Fibroblast of gingiva (primary cell): Measurements from ENCODE around the gene GOLGA6L22.
"Not testable (repeated sequence)": the region's sequence is repeated elsewhere in the genome, so short reads cannot be mapped to it uniquely, and the experiment has no call there.

ENCODE experiments used
- DNase-seq: peaks from one replicate; pipeline ENCODE4 v3.0.0-alpha.2; 2011; ENCODE audit warnings: low read depth

GOLGA6L22 gene, protein sequence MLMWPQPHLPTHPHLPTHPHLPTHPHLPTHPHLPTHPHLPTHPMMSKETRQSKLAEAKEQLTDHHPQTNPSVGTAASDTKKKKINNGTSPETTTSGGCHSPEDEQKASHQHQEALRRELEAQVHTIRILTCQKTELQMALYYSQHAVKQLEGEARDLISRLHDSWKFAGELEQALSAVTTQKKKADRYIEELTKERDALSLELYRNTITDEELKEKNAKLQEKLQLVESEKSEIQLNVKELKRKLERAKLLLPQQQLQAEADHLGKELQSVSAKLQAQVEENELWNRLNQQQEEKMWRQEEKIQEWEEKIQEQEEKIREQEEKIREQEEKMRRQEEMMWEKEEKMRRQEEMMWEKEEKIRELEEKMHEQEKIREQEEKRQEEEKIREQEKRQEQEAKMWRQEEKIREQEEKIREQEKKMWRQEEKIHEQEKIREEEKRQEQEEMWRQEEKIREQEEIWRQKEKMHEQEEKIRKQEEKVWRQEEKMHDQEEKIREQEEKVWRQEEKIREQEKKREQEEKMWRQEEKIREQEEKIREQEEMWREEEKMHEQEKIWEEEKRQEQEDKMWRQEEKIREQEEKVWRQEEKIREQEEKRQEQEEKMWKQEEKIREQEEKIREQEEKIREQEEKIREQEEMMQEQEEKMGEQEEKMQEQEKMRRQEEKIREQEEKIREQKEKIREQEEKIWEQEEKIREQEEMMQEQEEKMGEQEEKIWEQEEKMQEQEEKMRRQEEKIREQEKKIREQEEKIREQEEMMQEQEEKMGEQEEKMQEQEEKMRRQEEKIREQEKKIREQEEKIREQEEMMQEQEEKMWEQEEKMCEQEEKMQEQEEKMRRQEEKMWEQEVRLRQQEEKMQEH

GRCh38 chr15:22458603-22459002, at the start of gene GOLGA6L22:
GOLGA6L22 (plus strand) TSS chr15:22458903; CDS start chr15:22458994, 91 bp downstream.
- DNase-seq: not testable (repeated sequence)

DNA sequence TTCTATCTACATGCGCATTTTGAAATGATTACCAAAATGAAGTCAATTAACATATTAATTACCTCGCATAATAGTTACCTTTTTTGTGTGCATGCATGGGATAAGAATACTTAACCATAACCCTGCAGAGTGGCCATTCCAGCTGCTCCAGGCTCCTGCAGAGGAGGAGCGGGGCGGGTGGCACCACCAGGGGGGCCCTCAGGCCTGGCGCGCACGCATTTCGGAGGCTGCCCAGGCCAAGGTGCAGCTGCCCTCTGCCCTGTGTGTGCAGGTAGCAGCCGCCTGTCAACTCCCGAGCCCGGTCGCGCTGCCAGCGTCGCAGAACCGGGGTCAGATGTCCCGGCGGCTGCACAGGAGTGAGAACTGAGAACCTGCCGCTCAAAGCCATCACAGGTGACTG, 41.4 kb upstream of the GOLGA6L22 start:
- not testable (repeated sequence) for DNase-seq

DNA sequence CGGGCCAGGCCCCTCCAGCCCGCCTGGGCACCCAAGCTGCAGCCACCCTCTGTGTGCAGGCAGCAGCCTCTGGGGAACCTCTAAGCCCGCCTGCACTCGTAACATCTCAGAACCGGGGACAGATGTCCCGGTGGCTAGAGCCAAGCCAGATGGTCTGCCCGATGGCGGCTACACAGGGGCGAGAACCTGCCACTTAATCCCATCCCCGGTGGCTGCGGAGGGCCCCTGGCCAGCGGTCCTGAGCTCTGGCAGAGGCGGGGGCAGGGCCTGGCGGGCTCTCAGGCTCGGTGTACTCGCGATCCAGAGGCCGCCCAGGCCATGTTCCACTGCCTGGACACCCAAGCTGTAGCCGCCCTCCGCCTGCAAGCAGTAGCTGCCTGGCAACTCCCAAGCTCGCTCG, 40.9 kb upstream of the GOLGA6L22 start:
- not testable (repeated sequence) for DNase-seq

GRCh38 chr15:22418212-22418611, 40.5 kb upstream of the GOLGA6L22 start:
- DNase-seq: not testable (repeated sequence)

DNA sequence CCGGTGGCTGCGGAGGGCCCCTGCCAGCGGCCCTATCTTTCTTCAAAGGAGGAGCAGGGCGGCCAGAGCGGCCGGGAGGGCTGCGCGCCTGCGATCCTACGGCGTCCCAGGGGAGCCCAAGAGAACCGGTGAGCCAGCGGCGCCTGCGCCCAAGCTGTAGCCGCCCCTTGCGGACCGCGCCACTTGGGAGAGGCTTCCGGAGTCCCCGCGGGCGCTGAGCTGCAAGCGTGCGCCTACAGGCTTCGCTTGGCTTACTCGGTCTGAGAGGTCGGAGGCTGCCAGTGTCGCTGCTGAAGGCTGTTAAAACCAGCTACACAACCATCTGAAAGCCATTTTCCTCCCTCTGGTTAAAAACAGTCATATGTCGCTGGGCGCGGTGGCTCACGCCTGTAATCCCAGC, 40.0 kb upstream of the GOLGA6L22 start:
- not testable (repeated sequence) for DNase-seq

DNA sequence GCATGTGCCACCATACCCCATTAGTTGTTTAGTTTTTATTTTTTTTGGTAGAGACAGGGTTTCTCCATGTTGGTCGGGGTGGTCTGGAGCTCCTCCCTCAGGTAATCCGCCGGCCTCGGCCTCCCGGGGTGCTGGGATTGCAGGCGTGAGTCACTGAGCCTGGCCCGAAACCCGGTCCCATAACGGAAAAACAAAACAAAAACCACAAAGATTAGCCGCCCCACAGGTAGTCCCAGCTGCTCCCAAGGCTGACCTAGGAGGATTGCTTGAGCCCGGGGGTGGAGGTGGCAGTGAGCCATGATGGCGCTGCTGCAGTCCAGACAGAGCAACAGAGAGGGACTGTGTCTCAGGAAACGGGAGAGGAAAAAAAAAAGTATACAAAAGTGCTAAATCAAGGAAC, 38.4 kb upstream of the GOLGA6L22 start:
- DNase-seq: not testable (repeated sequence)

DNA sequence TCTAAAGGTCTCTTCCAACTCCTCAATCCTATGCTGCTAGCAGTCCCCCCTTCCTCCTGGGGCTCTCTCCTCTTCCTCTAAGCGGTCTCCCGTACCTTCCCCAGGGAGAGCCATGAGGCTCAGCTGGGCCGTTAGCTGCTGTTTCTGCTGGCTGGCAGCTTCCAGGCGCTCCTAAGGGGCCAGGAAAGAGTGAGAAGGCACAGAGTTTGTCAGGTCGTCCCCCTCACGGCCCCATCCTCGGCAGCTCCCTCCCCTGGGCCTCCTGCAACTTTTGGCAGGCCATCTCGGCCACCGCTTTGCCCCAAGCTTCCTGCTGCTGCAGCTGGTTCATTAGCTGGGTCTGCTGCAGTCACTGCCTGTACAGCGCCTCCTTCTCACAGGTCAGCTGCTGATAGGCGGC, 29.3 kb upstream of the GOLGA6L22 start:
- DNase-seq: not testable (repeated sequence)

- DNase-seq: not testable (repeated sequence)
Observed at GRCh38 chr15:22431687-22432086, 27.0 kb upstream of the GOLGA6L22 start.

- peak; percentile 52 for DNase-seq
Observed at GRCh38 chr15:22494490-22495113, 35.9 kb downstream of the GOLGA6L22 start.

DNA sequence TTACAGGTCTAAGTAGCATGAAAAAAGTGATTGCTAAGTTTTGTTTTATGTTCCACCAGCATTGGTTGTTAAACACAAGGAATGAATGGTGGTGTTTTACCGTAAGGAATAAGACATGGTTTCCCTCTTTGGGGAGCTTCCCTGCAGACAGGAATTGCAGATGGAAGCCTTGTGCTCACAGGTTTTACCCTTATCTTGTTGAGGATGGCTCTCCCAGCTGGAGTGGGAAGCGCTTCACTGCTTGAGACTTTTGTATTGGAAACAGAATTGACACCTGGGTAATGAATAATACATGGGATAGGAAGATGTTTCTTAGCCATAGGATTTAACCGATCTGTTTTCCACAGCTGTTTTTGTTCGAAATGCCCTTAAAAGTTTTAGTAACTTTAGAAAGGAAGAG, 38.5 kb downstream of the GOLGA6L22 start:
- DNase-seq: not testable (repeated sequence)

GRCh38 chr15:22498220-22498925, 39.7 kb downstream of the GOLGA6L22 start:
- DNase-seq: not testable (repeated sequence)

GRCh38 chr15:22502272-22502671, 43.6 kb downstream of the GOLGA6L22 start:
- not testable (repeated sequence) for DNase-seq

DNA sequence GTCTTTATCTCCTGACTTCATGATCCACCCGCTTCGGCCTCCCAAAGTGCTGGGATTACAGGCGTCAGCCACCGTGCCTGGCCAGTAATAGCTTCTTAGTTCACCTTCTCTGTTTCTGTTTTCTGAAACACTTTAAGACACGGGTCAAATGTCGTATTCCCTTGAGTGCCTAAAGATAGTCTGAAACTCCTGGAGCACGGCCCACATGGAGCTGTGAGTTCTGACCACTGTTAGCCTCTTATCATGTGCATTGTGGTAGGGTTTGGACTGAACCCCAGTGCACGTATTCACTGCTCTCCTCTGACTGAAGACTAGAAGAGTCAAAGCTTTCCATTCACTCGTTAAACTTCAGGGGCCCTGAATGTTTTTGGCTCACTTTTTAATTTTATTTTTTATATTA, 48.3 kb downstream of the GOLGA6L22 start:
- not testable (repeated sequence) for DNase-seq

- not testable (repeated sequence) for DNase-seq
Observed at GRCh38 chr15:22516140-22516539, 57.4 kb downstream of the GOLGA6L22 start.
